PC-3 (cell line): ENCODE measurements around the gene EBF4.

Source experiments
- CTCF ChIP-seq: fragments of 300-600 bp; sonication (generic); conservative IDR thresholded peaks from 2 replicates; pipeline ENCODE4 v1.5.1; 2017; ENCODE audit warnings: antibody characterized with exemption, low read depth, mild to moderate bottlenecking, low read length
- EZH2 ChIP-seq: fragments of 300-600 bp; sonication (generic); IDR thresholded peaks from one replicate; pipeline ENCODE4 v1.6.1; 2017; ENCODE audit warnings: antibody characterized with exemption, mild to moderate bottlenecking, low read length; ENCODE audit not compliant: unreplicated experiment

GRCh38 chr20:2651772-2652723, 40.5 kb upstream of the EBF4 start, which contains the start of gene NOP56:
- TF ChIP-seq EZH2 (no peak), CTCF (no peak)
